Ovary (tissue), 9 donors: ENCODE data around the gene CD14. TPM values are rescaled to one million over a fixed set of nuclear protein-coding genes. Genes with fewer than 3 reads are reported as not detected.

ENCODE experiments used
- DNase-seq, 5 donors: peaks; one replicate each; pipeline ENCODE4 v3.0.0-alpha.2; 2019 to 2020
- H3K27ac ChIP-seq, 2 donors: fragments of 200-600 bp; one replicate each; pipeline versions ENCODE4 v1.5.1 to v1.8.0; 2019 to 2022
- H3K27me3 ChIP-seq: fragments of 200-600 bp; one replicate; pipeline ENCODE4 v1.8.0; 2022
- H3K36me3 ChIP-seq: fragments of 200-600 bp; sonication (generic); one replicate; pipeline ENCODE4 v1.5.1; 2019
- H3K4me1 ChIP-seq: one replicate; pipeline ENCODE4 v1.8.1; 2013; ENCODE audit warnings: mild to moderate bottlenecking, moderate library complexity; ENCODE audit not compliant: insufficient read depth
- H3K4me3 ChIP-seq: fragments of 200-600 bp; sonication (generic); one replicate; pipeline ENCODE4 v1.5.1; 2017
- H3K9me3 ChIP-seq, 2 donors: fragments of 200-600 bp in 1 of 2; sonication (generic) in 1 of 2; one replicate each; pipeline versions ENCODE4 v1.5.1 to v1.8.1; 2013 to 2019; ENCODE audit warnings: mild to moderate bottlenecking in 1 of 2, moderate library complexity in 1 of 2
- CTCF ChIP-seq, 3 donors: fragments of 450-650 bp in 2 of 3; fragments of 200-600 bp in 1 of 3; IDR thresholded peaks; one replicate each; pipeline versions ENCODE4 v1.5.1 to v1.8.0; 2016 to 2022; ENCODE audit warnings: antibody characterized with exemption in 3 of 3, mild to moderate bottlenecking in 1 of 3
- EP300 ChIP-seq: sonication (generic); formaldehyde crosslinking; IDR thresholded peaks from one replicate; pipeline ENCODE4 v1.6.1; 2017; ENCODE audit warnings: antibody characterized with exemption
- POLR2A ChIP-seq: fragments of 450-650 bp; IDR thresholded peaks from one replicate; pipeline ENCODE4 v1.6.1; 2017; ENCODE audit warnings: antibody characterized with exemption, mild to moderate bottlenecking, moderate library complexity
- WGBS, 3 donors: extraction: QIAGEN DNeasy Blood & Tissue Kit in 1 of 3; methylation state at CpG; one replicate each; pipeline versions ENCODE4 v1.1.5 to v1.1.7; 2013 to 2017; 5-methylcytosine and 5-hydroxymethylcytosine counted together
- intact Hi-C, 4 donors: fragments of 100-400 bp; cut with DNase I; formaldehyde crosslinking; loops; one replicate each; pipeline versions ENCODE4 v1.11.0 to v1.15.1; 2022 to 2023
- polyA plus RNA-seq, 2 donors: library from polyadenylated mRNA; stranded (reverse); fragments of 200-250 nt in 1 of 2; fragments of 350-450 nt in 1 of 2; fragmentation: Illumina TruSeq in 1 of 2; extraction: RNeasy Lipid Tissue Mini Kit (QIAGEN cat#74804) in 1 of 2; gene quantifications; one replicate each; pipeline ENCODE4 v1.2.3, GENCODE V29; 2013 to 2014
- total RNA-seq, 7 donors: library from RNA; depleted of rRNA in 2 of 7; stranded (reverse); fragments of >200 nt in 2 of 7; fragmentation: NEBNext Ultra II Directional in 3 of 7; extraction: Animal tissue kit (Norgen Biotek cat#: 25700) in 3 of 7; gene quantifications; one replicate each; pipeline versions ENCODE4 v1.1.0 to v1.2.4, GENCODE V29; 2016 to 2023
- donor health status: DM: no; HTN: no; CAD: no; lungs with moderate emphysema.
- donor health status: DM: no; HTN: no; CAD: no.
- donor health status: Bipolar disorder and iron deficiency.
- donor health status: DM: yes; HTN: yes; CAD: no.
- donor health status: DM: no; HTN: no; CAD: no.
- donor health status: DM: yes; HTN: yes; CAD: no.

CD14 gene
- total and polyA plus RNA-seq, 9 donors = 8.7 to 96.0 (median 37.7) TPM

DNA sequence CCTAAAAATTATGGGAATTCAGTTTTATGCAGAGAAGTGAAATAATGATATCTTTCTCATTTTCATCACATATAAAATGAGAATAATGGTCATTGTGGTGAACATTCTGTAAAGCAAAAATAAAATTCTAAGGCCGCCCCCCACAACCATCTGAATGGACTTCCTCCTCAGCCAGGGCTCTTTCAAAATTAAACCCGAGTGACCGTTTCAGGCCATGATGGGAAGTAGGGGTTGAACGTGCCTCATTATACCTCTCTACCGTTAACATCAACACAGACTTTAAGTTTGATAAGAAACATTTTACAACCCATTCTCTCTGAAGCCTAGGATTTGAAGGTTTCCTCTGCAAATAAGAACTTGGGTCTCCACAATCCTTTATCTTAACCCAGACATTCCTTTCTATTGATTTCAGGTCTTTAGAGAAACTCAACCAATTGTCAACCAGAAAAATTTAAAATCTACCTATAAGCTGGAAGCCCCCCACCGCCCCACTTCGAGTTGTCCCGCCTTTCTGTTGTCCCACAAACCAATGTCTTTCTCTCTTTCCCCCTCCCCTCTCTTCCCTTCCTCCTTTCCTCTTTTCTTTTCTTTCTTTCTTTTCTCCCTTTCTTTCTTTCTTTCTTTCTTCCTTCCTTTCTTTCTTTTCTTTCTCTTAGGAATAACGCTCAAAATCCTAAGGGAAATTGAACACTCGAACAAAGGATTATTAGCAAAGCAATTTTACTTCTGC lies 4.6 kb upstream of the CD14 start:
- DNase-seq = no peak
- no peaks in the 10 kb centered on the region for H3K9me3 ChIP-seq
- H3K4me3 ChIP-seq = no peak overlapping the region
- TF ChIP-seq CTCF (IDR thresholded peaks at IDR 0.05) = no peak
- no peak for TF ChIP-seq EP300
- no peak for TF ChIP-seq POLR2A
- WGBS, 3 donors = 91 to 92% (median 92%) methylated on average over 10 of the region's 10 CpGs
- H3K27me3 ChIP-seq = no peaks in the 10 kb centered on the region
- H3K36me3 ChIP-seq = no peaks in the 10 kb centered on the region
- H3K4me1 ChIP-seq = no peaks in the 10 kb centered on the region
- intact Hi-C loops = loop anchor here in 3 of 4 donors (5.0 to 10.0 kb wide), 4 partner anchors 73 to 263 kb away; partner anchors contain the start of genes APBB3 (in 3 of the 3), SLC35A4 (in 3 of the 3) and ANKHD1 (in 1 of the 3)
- no peak overlapping the region for H3K27ac ChIP-seq

DNA sequence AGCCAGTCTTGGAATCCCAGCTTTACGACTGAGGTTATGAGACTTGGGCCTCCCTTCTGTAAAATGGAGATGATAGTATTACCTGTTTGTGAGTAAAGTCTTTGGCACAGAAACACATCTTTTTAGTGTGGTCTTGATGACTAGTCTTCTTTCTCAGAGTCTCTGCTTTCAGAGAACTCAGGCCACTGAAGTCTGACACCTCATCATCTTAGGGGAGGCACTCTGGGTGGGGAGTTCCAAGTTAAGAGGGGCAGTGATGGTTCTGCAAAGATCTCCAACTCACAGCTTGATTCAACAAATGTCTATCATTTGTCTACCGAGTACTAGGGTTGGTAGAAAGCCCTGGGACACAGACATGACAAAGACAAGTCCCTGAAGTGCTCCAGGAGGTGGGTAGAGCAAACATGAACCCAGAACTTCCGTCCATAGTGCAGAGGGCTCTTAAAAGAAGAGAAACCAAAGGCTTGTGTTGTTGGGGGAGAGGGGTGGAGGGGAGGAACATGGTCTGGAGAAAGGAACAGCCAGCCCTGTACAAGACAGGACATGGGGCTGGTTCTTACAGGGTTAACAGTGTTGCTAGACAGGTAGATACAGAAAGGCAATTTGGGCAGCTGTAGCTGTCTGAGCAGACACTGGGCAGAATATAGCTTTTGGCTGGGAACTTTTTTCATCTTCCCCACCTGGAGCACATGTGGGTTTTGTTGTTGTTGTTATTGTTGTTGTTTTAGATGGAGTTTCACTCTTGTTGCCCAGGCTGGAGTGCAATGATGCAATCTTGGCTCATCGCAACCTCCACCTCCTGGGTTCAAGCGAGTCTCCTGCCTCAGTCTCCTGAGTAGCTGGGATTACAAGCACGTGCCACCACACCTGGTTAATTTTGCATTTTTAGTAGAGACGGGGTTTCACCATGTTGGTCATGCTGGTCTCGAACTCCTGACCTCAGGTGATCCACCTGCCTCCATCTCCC lies 2.6 kb upstream of the CD14 start:
- intact Hi-C loops = loop anchor here in 3 of 4 donors (5.0 to 10.0 kb wide), 4 partner anchors 71 to 261 kb away; partner anchors contain the start of genes APBB3 (in 3 of the 3), SLC35A4 (in 3 of the 3) and ANKHD1 (in 1 of the 3)
- Histone ChIP-seq H3K4me1 (peaks cover 2% of the 10 kb centered on the region), H3K36me3 (no peaks in the 10 kb centered on the region), H3K4me3 (no peak overlapping the region), H3K27me3 (no peaks in the 10 kb centered on the region), H3K9me3 (no peaks in the 10 kb centered on the region), H3K27ac (no peak overlapping the region)
- WGBS, 3 donors = 90 to 93% (median 91%) methylated on average over 8 of the region's 8 CpGs
- TF ChIP-seq POLR2A = no peak
- no peak for TF ChIP-seq EP300
- no peak for TF ChIP-seq CTCF (IDR thresholded peaks at IDR 0.05)
- no peak for DNase-seq

DNA sequence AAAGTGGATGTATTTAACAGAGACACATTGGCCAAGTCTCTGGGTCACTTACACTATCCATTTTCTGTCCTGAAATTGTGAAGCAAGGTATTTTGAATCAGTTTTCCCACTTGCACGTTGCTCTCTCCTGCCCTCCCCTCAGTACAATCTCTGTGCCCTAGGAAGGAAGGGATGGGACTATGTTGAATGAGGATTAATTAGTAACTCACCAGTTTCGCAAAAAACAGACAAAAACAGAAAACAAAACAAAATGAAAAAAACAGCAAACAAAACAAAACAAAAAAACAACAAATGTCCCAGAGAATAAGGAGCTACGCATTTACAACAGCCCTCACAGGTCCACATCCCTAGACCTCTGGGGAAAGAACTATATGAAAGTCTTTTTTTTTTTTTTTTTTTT lies 1.1 kb upstream of the CD14 start:
- H3K36me3 ChIP-seq = no peaks in the 10 kb centered on the region
- H3K4me1 ChIP-seq = peaks cover 2% of the 10 kb centered on the region
- TF ChIP-seq CTCF (IDR thresholded peaks at IDR 0.05) = no peak
- no peak for TF ChIP-seq POLR2A
- no peak for TF ChIP-seq EP300
- H3K27ac ChIP-seq = no peak overlapping the region
- no peak overlapping the region for H3K4me3 ChIP-seq
- no peaks in the 10 kb centered on the region for H3K9me3 ChIP-seq
- 63 to 64% (median 64%) methylated on average over 3 of the region's 3 CpGs for WGBS, 3 donors
- intact Hi-C loops = loop anchor here in 1 of 4 donors (10.0 kb wide), 2 partner anchors 69 to 259 kb away; partner anchors contain the start of genes APBB3 and SLC35A4
- no peaks in the 10 kb centered on the region for H3K27me3 ChIP-seq
- DNase-seq = no peak

DNA sequence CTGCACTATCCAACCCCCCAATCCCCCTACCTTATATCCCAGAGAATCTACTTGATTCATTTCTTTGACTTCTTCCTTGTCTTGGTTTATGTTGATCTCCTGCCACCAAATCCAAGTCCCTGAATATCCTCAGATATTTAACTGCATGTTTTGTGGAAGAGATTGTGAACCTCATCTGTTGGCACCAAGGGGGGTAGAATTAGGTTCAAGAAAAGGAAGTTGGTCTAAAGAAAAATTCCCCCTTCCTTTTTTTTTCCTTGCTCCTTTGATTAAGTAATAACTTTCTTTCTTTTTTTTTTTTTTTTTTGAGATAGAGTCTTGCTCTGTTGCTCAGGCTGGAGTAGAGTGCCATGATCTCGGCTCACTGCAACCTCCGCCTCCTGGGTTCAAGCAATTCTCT lies 526 bp upstream of the CD14 start:
- Histone ChIP-seq H3K4me1 (peaks cover 2% of the 10 kb centered on the region), H3K9me3 (no peaks in the 10 kb centered on the region), H3K36me3 (no peaks in the 10 kb centered on the region), H3K4me3 (no peak overlapping the region), H3K27me3 (no peaks in the 10 kb centered on the region), H3K27ac (peak overlapping the region in 1 of 2 donors; percentile 62)
- 90 to 98% (median 94%) methylated on average over 2 of the region's 2 CpGs for WGBS, 3 donors
- no peak for TF ChIP-seq POLR2A
- TF ChIP-seq CTCF (IDR thresholded peaks at IDR 0.05) = no peak
- TF ChIP-seq EP300 = no peak
- DNase-seq = no peak
- intact Hi-C loops = loop anchor here in 1 of 4 donors (10.0 kb wide), 2 partner anchors 69 to 259 kb away; partner anchors contain the start of genes APBB3 and SLC35A4
